Osteocyte (in vitro differentiated cells): ENCODE measurements around the gene CAMKMT. TPM values are rescaled to one million over a fixed set of nuclear protein-coding genes. Genes with fewer than 3 reads are reported as not detected.

Experiments used
- DNase-seq: peaks from one replicate; pipeline ENCODE4 v3.0.0; 2021; ENCODE audit warnings: mixed read lengths; ENCODE audit not compliant: unreplicated experiment; ENCODE audit errors: extremely low spot score
- H3K27ac Mint-ChIP-seq: one replicate; pipeline ENCODE4 v1.8.0; 2021; ENCODE audit warnings: mild to moderate bottlenecking, mixed read lengths; ENCODE audit not compliant: unreplicated experiment
- H3K27me3 Mint-ChIP-seq: one replicate; pipeline ENCODE4 v1.8.0; 2021; ENCODE audit warnings: mixed read lengths; ENCODE audit not compliant: unreplicated experiment
- H3K36me3 Mint-ChIP-seq: one replicate; pipeline ENCODE4 v1.8.0; 2021; ENCODE audit warnings: mixed read lengths; ENCODE audit not compliant: unreplicated experiment
- H3K4me1 Mint-ChIP-seq: one replicate; pipeline ENCODE4 v1.8.0; 2021; ENCODE audit warnings: mixed read lengths; ENCODE audit not compliant: unreplicated experiment
- H3K4me3 Mint-ChIP-seq: one replicate; pipeline ENCODE4 v1.8.0; 2021; ENCODE audit warnings: mild to moderate bottlenecking, moderate library complexity, mixed read lengths; ENCODE audit not compliant: unreplicated experiment
- H3K9me3 Mint-ChIP-seq: one replicate; pipeline ENCODE4 v1.8.0; 2021; ENCODE audit warnings: mixed read lengths; ENCODE audit not compliant: unreplicated experiment
- CTCF ChIP-seq: fragments of 200-600 bp; sonication (generic); IDR thresholded peaks from 2 replicates; pipeline ENCODE4 v1.5.0; 2021; ENCODE audit warnings: antibody characterized with exemption, mild to moderate bottlenecking, moderate library complexity
- total RNA-seq: library from RNA; stranded (reverse); gene quantifications from 2 replicates; pipeline ENCODE4 v1.2.1, GENCODE V29; 2021

The CAMKMT gene
- total RNA-seq, 1 donor from 2014 or later: 10.9 TPM

- H3K36me3 Mint-ChIP-seq: no peaks in the 10 kb centered on the region
- H3K4me3 Mint-ChIP-seq: no peak overlapping the region
- no peak overlapping the region for H3K27ac Mint-ChIP-seq
- no peak for TF ChIP-seq CTCF
- DNase-seq: no peak
- H3K9me3 Mint-ChIP-seq: no peaks in the 10 kb centered on the region
- no peaks in the 10 kb centered on the region for H3K27me3 Mint-ChIP-seq
- H3K4me1 Mint-ChIP-seq: no peaks in the 10 kb centered on the region
These were observed 204.3 kb downstream of the CAMKMT start for GRCh38 chr2:44566059-44566458.

GRCh38 chr2:44569491-44569890 lies 207.7 kb downstream of the CAMKMT start:
- Mint-ChIP-seq H3K9me3 (no peaks in the 10 kb centered on the region), H3K36me3 (no peaks in the 10 kb centered on the region), H3K27me3 (no peaks in the 10 kb centered on the region), H3K4me1 (no peaks in the 10 kb centered on the region), H3K27ac (no peak overlapping the region), H3K4me3 (no peak overlapping the region)
- no peak for TF ChIP-seq CTCF
- no peak for DNase-seq

GRCh38 chr2:44570271-44570670 lies 208.5 kb downstream of the CAMKMT start:
- TF ChIP-seq CTCF: no peak
- H3K9me3 Mint-ChIP-seq: no peaks in the 10 kb centered on the region
- no peaks in the 10 kb centered on the region for H3K36me3 Mint-ChIP-seq
- H3K27me3 Mint-ChIP-seq: no peaks in the 10 kb centered on the region
- H3K4me3 Mint-ChIP-seq: no peak overlapping the region
- no peaks in the 10 kb centered on the region for H3K4me1 Mint-ChIP-seq
- H3K27ac Mint-ChIP-seq: no peak overlapping the region
- no peak for DNase-seq

- DNase-seq: no peak
- H3K27me3 Mint-ChIP-seq: no peaks in the 10 kb centered on the region
- H3K36me3 Mint-ChIP-seq: no peaks in the 10 kb centered on the region
- no peak overlapping the region for H3K27ac Mint-ChIP-seq
- H3K9me3 Mint-ChIP-seq: no peaks in the 10 kb centered on the region
- no peak for TF ChIP-seq CTCF
- H3K4me1 Mint-ChIP-seq: no peaks in the 10 kb centered on the region
- H3K4me3 Mint-ChIP-seq: no peak overlapping the region
These were observed 209.0 kb downstream of the CAMKMT start for GRCh38 chr2:44570777-44571176.

DNA sequence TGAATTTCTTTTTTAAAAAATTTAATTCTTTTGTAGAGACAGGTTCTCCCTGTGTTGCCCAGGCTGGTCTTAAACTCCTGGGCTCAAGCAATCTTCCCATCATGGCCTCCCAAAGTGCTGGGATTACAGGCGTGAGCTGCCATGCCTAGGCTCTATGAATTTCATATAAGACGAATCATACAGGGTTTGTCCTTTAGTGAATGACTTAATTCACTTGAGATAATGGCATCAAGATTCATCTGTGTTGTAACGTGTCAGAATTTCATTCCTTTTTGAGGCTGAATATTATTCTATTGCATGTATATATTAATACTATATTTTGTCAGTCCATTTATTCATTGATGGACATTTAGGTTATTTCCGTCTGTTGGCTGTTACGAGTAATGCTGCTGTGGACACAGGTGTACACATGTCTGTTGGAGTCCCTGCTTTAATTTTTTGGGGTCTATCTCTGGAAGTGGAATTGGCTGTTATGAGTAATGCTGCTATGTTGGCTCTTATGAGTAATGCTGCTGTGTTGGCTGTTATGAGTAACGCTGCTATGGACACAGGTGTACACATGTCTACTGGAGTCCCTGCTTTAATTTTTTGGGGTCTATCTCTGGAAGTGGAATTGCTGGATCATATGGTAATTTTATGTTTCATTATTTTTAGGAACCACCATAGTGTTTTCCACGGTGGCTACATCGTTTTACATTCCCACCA lies 210.6 kb downstream of the CAMKMT start:
- Mint-ChIP-seq H3K36me3 (no peaks in the 10 kb centered on the region), H3K4me1 (no peaks in the 10 kb centered on the region), H3K27ac (no peak overlapping the region), H3K4me3 (no peak overlapping the region), H3K27me3 (no peaks in the 10 kb centered on the region), H3K9me3 (no peaks in the 10 kb centered on the region)
- TF ChIP-seq CTCF: no peak
- DNase-seq: no peak
